ENCODE measurements around the gene NGDN. TPM values are rescaled to one million over a fixed set of nuclear protein-coding genes. Genes with fewer than 3 reads are reported as not detected.

Gene NGDN
- total and polyA plus RNA-seq, 2 donors (not counting 3 experiments of a cell fraction or from before 2014, with no cell fraction given) = 25.6 to 36.5 TPM

GRCh38 chr14:23443881-23444280, 25.6 kb upstream of the NGDN start:
- H3K79me2 ChIP-seq (ENCODE audit: control insufficient read depth, insufficient read depth, low read length) = no peaks in the 10 kb centered on the region
- POLR2A ChIA-PET = no interaction called here
- no peak overlapping the region for H3K4me3 ChIP-seq (replicated peaks in 1 of 3; ENCODE audit: insufficient read depth in 1 of 3, low read depth in 1 of 3, low read length in 3 of 3)
- no peak for TF ChIP-seq POLR2A (IDR thresholded peaks at IDR 0.05; ENCODE audit: low read depth, low read length)
- TF ChIP-seq MYC (IDR thresholded peaks at IDR 0.05; ENCODE audit: low read depth, low read length) = no peak
- H3K27me3 ChIP-seq (ENCODE audit: control insufficient read depth in 2 of 2, insufficient read depth in 2 of 2, low read length in 2 of 2) = peaks cover 4 to 8% of the 10 kb centered on the region in 2 experiments
- DNase-seq (ENCODE audit: low read depth, low spot score) = no peak
- BruUV-seq (replicated peaks) = no TSS peak
- H2AFZ ChIP-seq (ENCODE audit: low read depth, low read length) = no peak overlapping the region
- intact Hi-C loops (cut with micrococcal nuclease) = no loop called here
- FAIRE-seq = no peak
- no peaks in the 10 kb centered on the region for H3K9me3 ChIP-seq (replicated peaks; ENCODE audit: control insufficient read depth, insufficient read depth, low read length)
- H3K27ac ChIP-seq (ENCODE audit: insufficient read depth, low read depth, low read length) = no peak overlapping the region
- no peak overlapping the region for H3K4me2 ChIP-seq (ENCODE audit: insufficient read depth, low read length)
- H3K9me1 ChIP-seq (replicated peaks; ENCODE audit: control insufficient read depth, extremely low read depth, insufficient read depth, low read length) = no peaks in the 10 kb centered on the region
- H3K36me3 ChIP-seq (ENCODE audit: control insufficient read depth in 2 of 2, extremely low read depth in 1 of 2, insufficient read depth in 2 of 2, low read length in 2 of 2) = no peaks in the 10 kb centered on the region
- dilution Hi-C loops (cut with MboI; ENCODE audit: extremely low pct_ligation_motif_present, low sequenced_read_pairs) = no loop called here
- no peaks in the 10 kb centered on the region for H3K4me1 ChIP-seq (ENCODE audit: control insufficient read depth, extremely low read depth, insufficient read depth, low read length)
- H4K20me1 ChIP-seq (replicated peaks; ENCODE audit: control insufficient read depth, extremely low read depth, insufficient read depth, low read length) = no peaks in the 10 kb centered on the region
- H3K9ac ChIP-seq (replicated peaks; ENCODE audit: extremely low read depth, insufficient read depth, low read length) = no peak overlapping the region
- CTCF ChIA-PET = interaction anchor here (1.1 kb wide), 1 partner anchor 14 kb away, joined by 3 read pairs; no protein-coding TSS in a partner anchor

- H3K4me1 ChIP-seq (ENCODE audit: control insufficient read depth, extremely low read depth, insufficient read depth, low read length) = no peaks in the 10 kb centered on the region
- no peak overlapping the region for H3K4me3 ChIP-seq (replicated peaks in 1 of 3; ENCODE audit: insufficient read depth in 1 of 3, low read depth in 1 of 3, low read length in 3 of 3)
- H3K36me3 ChIP-seq (ENCODE audit: control insufficient read depth in 2 of 2, extremely low read depth in 1 of 2, insufficient read depth in 2 of 2, low read length in 2 of 2) = no peaks in the 10 kb centered on the region
- no peak overlapping the region for H2AFZ ChIP-seq (ENCODE audit: low read depth, low read length)
- POLR2A ChIA-PET = no interaction called here
- CTCF ChIA-PET = no interaction called here
- intact Hi-C loops (cut with micrococcal nuclease) = no loop called here
- no peaks in the 10 kb centered on the region for H3K79me2 ChIP-seq (ENCODE audit: control insufficient read depth, insufficient read depth, low read length)
- H3K27me3 ChIP-seq (ENCODE audit: control insufficient read depth in 2 of 2, insufficient read depth in 2 of 2, low read length in 2 of 2) = peaks cover 6 to 8% of the 10 kb centered on the region in 2 experiments
- no peak overlapping the region for H3K4me2 ChIP-seq (ENCODE audit: insufficient read depth, low read length)
- dilution Hi-C loops (cut with MboI; ENCODE audit: extremely low pct_ligation_motif_present, low sequenced_read_pairs) = no loop called here
- BruUV-seq (replicated peaks) = no TSS peak
- no peaks in the 10 kb centered on the region for H3K9me3 ChIP-seq (replicated peaks; ENCODE audit: control insufficient read depth, insufficient read depth, low read length)
- H4K20me1 ChIP-seq (replicated peaks; ENCODE audit: control insufficient read depth, extremely low read depth, insufficient read depth, low read length) = no peaks in the 10 kb centered on the region
- no peak overlapping the region for H3K9ac ChIP-seq (replicated peaks; ENCODE audit: extremely low read depth, insufficient read depth, low read length)
- TF ChIP-seq POLR2A (IDR thresholded peaks at IDR 0.05; ENCODE audit: low read depth, low read length) (no peak), POLR2AphosphoS5 (IDR thresholded peaks at IDR 0.05; ENCODE audit: insufficient read depth, low read depth, low read length) (no peak), GATA2 (IDR thresholded peaks at IDR 0.05; ENCODE audit: insufficient read depth, insufficient read length, low read depth, low read length) (no peak), CTCF (IDR thresholded peaks at IDR 0.05; ENCODE audit: extremely low read depth in 1 of 2, insufficient read depth in 1 of 2, low read depth in 1 of 2, low read length in 2 of 2) (no peak), EZH2 (IDR thresholded peaks at IDR 0.05; ENCODE audit: borderline replicate concordance, low read depth, low read length, severe bottlenecking) (no peak), MYC (IDR thresholded peaks at IDR 0.05; ENCODE audit: low read depth, low read length) (no peak), JUN (IDR thresholded peaks at IDR 0.05; ENCODE audit: borderline replicate concordance, insufficient read depth, insufficient read length, low read depth) (no peak), MAX (IDR thresholded peaks at IDR 0.05; ENCODE audit: insufficient read depth, insufficient read length) (no peak), FOS (IDR thresholded peaks at IDR 0.05; ENCODE audit: borderline replicate concordance, insufficient read depth, low read length) (no peak)
- DNase-seq (ENCODE audit: low read depth, low spot score) (no peak), FAIRE-seq (no peak)
- no peaks in the 10 kb centered on the region for H3K9me1 ChIP-seq (replicated peaks; ENCODE audit: control insufficient read depth, extremely low read depth, insufficient read depth, low read length)
- H3K27ac ChIP-seq (ENCODE audit: insufficient read depth, low read depth, low read length) = no peak overlapping the region
Observed at GRCh38 chr14:23444314-23444713, 25.2 kb upstream of the NGDN start.
